HG03571 (cell line): ENCODE measurements around the gene MAN2A1.
"Not testable (repeated sequence)": the region's sequence is repeated elsewhere in the genome, so short reads cannot be mapped to it uniquely, and the experiment has no call there.

Experiments used
- ATAC-seq: cut with Tn5 transposase; IDR thresholded peaks from one replicate; pipeline ENCODE4 v1.9.1; 2021; ENCODE audit not compliant: unreplicated experiment

Gene MAN2A1

GRCh38 chr5:109857405-109858031, 167.8 kb downstream of the MAN2A1 start:
- no peak for ATAC-seq

- no peak for ATAC-seq
Observed at GRCh38 chr5:109859537-109859936, 169.8 kb downstream of the MAN2A1 start.

GRCh38 chr5:109862301-109862700, 172.6 kb downstream of the MAN2A1 start:
- no peak for ATAC-seq

- ATAC-seq: no peak
Observed at GRCh38 chr5:109863752-109864151, 174.0 kb downstream of the MAN2A1 start.

- no peak for ATAC-seq
Observed at GRCh38 chr5:109865637-109866036, 175.9 kb downstream of the MAN2A1 start.

GRCh38 chr5:109866051-109866450, 176.3 kb downstream of the MAN2A1 start:
- ATAC-seq: no peak

- no peak for ATAC-seq
Observed at GRCh38 chr5:109868737-109869136, 179.0 kb downstream of the MAN2A1 start.

- ATAC-seq: no peak
Observed at GRCh38 chr5:109873687-109874086, 184.0 kb downstream of the MAN2A1 start.

GRCh38 chr5:109874108-109874507, 184.4 kb downstream of the MAN2A1 start:
- ATAC-seq: no peak

- no peak for ATAC-seq
Observed at GRCh38 chr5:109876030-109876725, 186.5 kb downstream of the MAN2A1 start.

- ATAC-seq: no peak
Observed at GRCh38 chr5:109876941-109877669, 187.4 kb downstream of the MAN2A1 start.

- ATAC-seq: no peak
Observed at GRCh38 chr5:109877670-109878045, 187.9 kb downstream of the MAN2A1 start.

- no peak for ATAC-seq
Observed at GRCh38 chr5:109878887-109879286, 189.2 kb downstream of the MAN2A1 start.

GRCh38 chr5:109880907-109881685, 191.4 kb downstream of the MAN2A1 start:
- ATAC-seq: no peak

- no peak for ATAC-seq
Observed at GRCh38 chr5:109882546-109882945, 192.8 kb downstream of the MAN2A1 start.

- no peak for ATAC-seq
Observed at GRCh38 chr5:109884676-109885075, 194.9 kb downstream of the MAN2A1 start.

GRCh38 chr5:109885205-109885604, 195.5 kb downstream of the MAN2A1 start:
- ATAC-seq: no peak

GRCh38 chr5:109888989-109889388, 199.3 kb downstream of the MAN2A1 start:
- ATAC-seq: no peak

GRCh38 chr5:109893271-109893670, 203.5 kb downstream of the MAN2A1 start:
- ATAC-seq: not testable (repeated sequence)

GRCh38 chr5:109898269-109899162, 208.8 kb downstream of the MAN2A1 start:
- ATAC-seq: no peak
